GM06990 (cell line): ENCODE results near the gene PTGES.
"Not testable (repeated sequence)": the region's sequence is repeated elsewhere in the genome, so short reads cannot be mapped to it uniquely, and the experiment has no call there.

Source experiments
- DNase-seq: peaks from one replicate; pipeline ENCODE4 v3.0.0-alpha.2; 2011; ENCODE audit not compliant: insufficient read length; ENCODE audit errors: extremely low read depth
- H3K27me3 ChIP-seq: replicated peaks from 2 replicates; pipeline ENCODE4 v1.6.0; 2011; ENCODE audit warnings: low read length; ENCODE audit not compliant: control insufficient read depth, insufficient read depth
- H3K36me3 ChIP-seq: 2 replicates; pipeline ENCODE4 v1.5.1; 2011; ENCODE audit warnings: low read length; ENCODE audit not compliant: control insufficient read depth, insufficient read depth
- H3K4me3 ChIP-seq: replicated peaks from 2 replicates; pipeline ENCODE4 v1.5.1; 2011; ENCODE audit warnings: low read depth, mild to moderate bottlenecking, control low read depth, low read length
- TF ChIP-seq, protein P1 (sequence below): IDR thresholded peaks from 2 replicates; pipeline ENCODE4 v1.5.1; 2011; ENCODE audit warnings: low read length, control low read depth, mild to moderate bottlenecking, inconsistent platforms; ENCODE audit not compliant: insufficient read depth, poor library complexity, severe bottlenecking

Gene PTGES, protein sequence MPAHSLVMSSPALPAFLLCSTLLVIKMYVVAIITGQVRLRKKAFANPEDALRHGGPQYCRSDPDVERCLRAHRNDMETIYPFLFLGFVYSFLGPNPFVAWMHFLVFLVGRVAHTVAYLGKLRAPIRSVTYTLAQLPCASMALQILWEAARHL

DNA sequence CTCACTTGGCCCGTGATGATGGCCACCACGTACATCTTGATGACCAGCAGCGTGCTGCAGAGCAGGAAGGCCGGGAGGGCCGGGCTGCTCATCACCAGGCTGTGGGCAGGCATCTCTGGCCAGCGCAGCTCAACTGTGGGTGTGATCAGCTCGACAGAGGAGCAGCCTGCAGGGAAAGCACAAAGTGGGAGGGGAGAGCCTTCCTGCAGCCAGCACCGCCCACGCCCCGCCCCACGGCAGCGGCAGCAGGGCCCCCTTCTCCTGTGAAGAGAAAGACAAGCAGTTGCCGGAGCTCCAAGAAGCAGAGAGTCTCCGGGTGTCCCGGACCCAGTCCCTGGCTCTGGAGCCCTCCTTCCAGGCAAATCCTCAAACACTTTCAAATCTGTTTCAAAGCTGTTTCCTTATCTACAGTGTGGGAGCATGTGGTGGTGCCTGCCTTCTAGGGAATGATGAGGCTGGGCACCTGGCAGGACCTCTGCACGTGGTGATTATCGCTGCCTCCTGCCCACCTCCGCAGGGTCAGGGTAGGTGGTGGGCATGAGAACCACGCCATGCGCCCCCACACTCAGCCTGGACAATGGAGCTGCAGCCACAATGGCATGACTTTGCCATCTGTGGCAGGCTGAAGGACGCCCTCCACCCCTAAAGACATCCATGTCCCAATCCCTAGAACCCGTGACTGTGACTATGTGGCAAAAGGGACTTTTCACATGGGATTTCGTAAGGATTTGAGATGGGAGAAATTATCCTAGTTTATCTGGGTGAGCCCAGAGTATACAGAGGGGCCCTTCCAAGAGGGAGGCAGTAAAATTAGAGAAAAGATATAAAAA lies at the start of gene PTGES:
Gene PTGES (minus strand): TSS at position 143 of the 830 bp plus-strand sequence. CDS start 30 bp downstream, at position 113.
- no peaks in the 10 kb centered on the region for H3K36me3 ChIP-seq
- TF ChIP-seq, protein P1, sequence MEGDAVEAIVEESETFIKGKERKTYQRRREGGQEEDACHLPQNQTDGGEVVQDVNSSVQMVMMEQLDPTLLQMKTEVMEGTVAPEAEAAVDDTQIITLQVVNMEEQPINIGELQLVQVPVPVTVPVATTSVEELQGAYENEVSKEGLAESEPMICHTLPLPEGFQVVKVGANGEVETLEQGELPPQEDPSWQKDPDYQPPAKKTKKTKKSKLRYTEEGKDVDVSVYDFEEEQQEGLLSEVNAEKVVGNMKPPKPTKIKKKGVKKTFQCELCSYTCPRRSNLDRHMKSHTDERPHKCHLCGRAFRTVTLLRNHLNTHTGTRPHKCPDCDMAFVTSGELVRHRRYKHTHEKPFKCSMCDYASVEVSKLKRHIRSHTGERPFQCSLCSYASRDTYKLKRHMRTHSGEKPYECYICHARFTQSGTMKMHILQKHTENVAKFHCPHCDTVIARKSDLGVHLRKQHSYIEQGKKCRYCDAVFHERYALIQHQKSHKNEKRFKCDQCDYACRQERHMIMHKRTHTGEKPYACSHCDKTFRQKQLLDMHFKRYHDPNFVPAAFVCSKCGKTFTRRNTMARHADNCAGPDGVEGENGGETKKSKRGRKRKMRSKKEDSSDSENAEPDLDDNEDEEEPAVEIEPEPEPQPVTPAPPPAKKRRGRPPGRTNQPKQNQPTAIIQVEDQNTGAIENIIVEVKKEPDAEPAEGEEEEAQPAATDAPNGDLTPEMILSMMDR: no peak
- H3K4me3 ChIP-seq: no peak within 1 kb of the TSS
- H3K27me3 ChIP-seq: 0 out of 2 replicates have a peak, but pooled peaks cover 2% of the 10 kb centered on the region
- peak; percentile 37 for DNase-seq

DNA sequence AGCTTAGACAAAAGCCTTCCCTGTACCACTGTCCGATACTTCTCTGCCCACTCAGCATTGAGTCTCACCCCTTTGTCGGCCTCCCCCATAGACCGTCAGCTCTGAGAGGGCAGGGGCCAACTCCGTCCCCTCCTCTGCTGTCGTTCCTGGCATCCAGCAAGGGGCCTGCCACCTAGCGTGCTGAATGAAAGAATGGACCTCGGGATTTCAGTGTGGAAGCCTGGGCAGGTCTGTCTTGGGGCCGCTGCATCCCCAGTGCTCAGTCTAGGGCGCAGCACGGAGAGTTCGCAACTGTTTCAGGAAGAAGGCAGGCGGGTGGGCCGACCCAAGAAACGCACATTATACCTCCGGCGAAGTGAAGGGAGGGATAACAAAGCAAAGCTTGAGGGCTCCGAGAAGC lies 48.7 kb upstream of the PTGES start:
- Histone ChIP-seq H3K4me3 (no peak overlapping the region), H3K36me3 (no peaks in the 10 kb centered on the region), H3K27me3 (no peaks in the 10 kb centered on the region)
- DNase-seq: no peak
- TF ChIP-seq, protein P1: no peak

DNA sequence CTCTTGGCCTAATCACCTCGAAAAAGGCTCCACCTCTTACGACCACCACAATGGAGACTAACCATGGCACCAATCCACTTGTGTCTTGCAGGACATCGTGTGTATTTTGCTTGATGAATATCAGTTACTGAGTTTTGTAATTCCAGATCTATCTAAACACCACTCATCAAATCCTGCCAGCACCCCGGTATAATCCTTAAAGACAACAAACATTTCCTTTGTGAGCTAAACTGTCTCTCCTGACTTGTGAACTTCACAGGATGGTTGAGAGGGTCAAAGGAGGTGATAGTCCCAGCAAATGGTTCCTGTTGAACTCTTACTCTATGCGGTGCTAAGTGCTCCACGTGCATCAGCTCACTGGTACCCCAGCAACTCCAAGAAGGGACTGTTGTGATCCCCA lies 46.1 kb upstream of the PTGES start:
- no peak for DNase-seq
- H3K36me3 ChIP-seq: no peaks in the 10 kb centered on the region
- H3K27me3 ChIP-seq: no peaks in the 10 kb centered on the region
- TF ChIP-seq, protein P1: no peak
- no peak overlapping the region for H3K4me3 ChIP-seq

DNA sequence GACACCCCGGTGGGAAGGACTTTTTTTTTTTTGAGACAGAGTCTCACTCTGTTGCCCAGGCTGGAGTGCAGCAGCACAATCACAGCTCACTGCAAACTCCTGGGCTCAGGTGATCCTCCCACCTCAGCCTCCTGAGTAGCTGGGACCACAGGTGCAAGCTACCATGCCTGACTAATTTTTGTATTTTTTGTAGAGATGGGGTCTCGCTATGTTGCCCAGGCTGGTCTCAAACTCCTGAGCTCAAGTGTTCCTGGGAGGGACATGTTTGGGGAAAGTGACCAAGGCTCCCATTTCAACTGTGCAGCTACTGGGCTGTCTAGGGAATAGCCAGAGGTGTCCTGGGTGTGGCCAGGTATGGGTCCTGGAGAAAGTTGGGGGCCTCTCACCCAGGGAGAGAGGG lies 43.2 kb upstream of the PTGES start:
- DNase-seq, H3K36me3 ChIP-seq, H3K4me3 ChIP-seq: not testable (repeated sequence)

DNA sequence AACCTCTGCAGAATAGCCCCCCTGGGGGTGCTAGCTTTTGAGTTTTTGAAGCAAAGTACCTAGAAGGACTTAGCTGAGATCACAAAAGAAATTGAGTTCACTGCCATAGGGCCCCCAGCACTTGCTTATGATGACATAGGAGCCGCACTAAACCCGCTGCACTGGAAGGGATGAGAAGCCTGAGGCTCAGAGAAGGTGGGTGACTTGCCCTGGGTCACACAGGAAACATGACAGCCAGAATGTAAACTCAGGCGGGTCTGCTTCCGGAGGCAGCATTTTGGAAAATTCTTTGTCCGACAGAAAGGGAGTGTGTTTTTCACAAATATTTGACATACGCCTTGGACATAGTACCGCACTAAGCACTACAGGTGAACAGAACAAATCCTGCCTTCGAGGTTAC lies 41.7 kb upstream of the PTGES start:
- no peaks in the 10 kb centered on the region for H3K27me3 ChIP-seq
- DNase-seq: no peak
- TF ChIP-seq, protein P1: no peak
- H3K4me3 ChIP-seq: no peak overlapping the region
- no peaks in the 10 kb centered on the region for H3K36me3 ChIP-seq

More for the DNA sequence above, 43.2 kb upstream of the PTGES start:
- not testable (repeated sequence) for H3K27me3 ChIP-seq

DNA sequence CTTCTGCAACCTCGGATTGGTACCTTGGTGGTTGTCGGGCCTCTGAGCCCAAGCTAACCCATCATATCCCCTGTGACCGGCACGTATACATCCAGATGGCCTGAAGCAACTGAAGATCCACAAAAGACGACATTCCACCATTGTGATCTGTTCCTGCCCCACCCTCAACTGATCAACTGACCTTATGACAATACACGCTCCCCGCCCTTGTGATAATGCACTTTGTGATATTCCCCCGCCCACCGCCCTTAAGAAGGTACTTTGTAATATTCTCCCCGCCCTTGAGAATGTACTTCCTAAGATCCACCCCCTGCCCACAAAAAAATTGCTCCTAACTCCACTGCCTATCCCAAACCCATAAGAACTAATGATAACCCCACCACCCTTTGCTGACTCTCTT lies 33.6 kb upstream of the PTGES start:
- no peaks in the 10 kb centered on the region for H3K36me3 ChIP-seq
- DNase-seq: no peak
- TF ChIP-seq, protein P1: no peak
- H3K4me3 ChIP-seq: no peak overlapping the region
- no peaks in the 10 kb centered on the region for H3K27me3 ChIP-seq
